Measurements from ENCODE around the gene CES2.
A peak's percentile ranks its signal among the peaks of the same experiment; 100 is the strongest.
"Not testable (repeated sequence)": the region's sequence is repeated elsewhere in the genome, so short reads cannot be mapped to it uniquely, and the experiment has no call there.

CES2 gene

DNA sequence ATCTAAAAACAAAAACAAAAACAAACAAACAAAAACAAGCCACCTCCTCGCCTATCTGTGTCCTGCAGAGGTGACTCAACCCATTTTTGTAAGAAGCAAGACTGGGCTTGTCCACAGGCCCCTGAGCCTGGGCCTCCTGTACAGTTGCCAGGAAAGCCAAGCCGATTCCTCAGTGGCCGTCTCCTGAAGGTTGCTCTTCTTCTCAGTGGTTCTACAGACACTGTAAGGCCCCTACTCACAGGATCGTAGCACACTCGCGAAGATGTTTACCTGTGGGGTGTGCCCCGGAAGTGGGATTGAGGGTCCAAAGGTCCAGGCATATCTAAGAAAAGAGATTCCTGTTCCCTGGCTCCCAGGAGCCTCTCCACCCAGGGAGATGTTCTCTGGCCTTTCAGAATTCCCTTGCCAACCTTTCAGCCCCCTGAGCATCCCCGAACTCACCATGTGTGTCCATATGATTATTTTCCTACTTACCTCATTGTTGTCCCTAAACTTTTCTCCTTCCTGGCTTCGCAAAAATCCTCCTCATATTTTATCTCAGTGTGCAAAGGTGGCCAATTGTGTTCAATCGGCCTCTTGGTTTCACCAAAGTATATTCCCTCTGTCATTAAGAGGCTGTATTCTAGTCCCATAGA lies 18.3 kb downstream of the CES2 start:
- DNase-seq (ENCODE audit: low read depth) = no peak

DNA sequence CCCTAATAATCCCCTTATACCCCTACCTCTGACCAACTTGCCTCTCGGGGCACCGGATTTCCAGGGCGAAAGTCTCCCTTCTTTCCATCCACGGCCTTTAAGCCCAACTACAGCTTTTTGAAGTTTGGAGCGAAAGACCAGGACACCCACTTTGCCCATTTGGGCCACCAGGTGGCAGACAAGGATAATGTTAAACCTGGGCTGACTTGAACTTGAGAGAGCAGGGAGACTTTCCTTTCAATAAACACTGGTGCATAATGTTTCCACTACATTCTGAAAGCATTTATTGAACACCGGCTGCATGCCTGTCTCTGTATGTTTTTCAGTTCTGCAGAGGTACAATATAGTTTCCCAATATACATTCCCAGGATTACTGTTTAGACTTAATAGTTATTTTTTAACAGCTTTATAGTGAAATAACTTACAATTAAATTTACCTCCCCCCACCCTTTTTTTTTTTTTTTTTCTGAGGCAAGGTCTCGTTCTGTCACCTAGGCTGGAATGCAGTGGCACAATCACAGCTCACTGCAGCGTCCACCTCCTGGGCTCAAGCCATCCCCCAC lies 18.9 kb downstream of the CES2 start:
- DNase-seq (ENCODE audit: low read depth) = peak; percentile 66

DNA sequence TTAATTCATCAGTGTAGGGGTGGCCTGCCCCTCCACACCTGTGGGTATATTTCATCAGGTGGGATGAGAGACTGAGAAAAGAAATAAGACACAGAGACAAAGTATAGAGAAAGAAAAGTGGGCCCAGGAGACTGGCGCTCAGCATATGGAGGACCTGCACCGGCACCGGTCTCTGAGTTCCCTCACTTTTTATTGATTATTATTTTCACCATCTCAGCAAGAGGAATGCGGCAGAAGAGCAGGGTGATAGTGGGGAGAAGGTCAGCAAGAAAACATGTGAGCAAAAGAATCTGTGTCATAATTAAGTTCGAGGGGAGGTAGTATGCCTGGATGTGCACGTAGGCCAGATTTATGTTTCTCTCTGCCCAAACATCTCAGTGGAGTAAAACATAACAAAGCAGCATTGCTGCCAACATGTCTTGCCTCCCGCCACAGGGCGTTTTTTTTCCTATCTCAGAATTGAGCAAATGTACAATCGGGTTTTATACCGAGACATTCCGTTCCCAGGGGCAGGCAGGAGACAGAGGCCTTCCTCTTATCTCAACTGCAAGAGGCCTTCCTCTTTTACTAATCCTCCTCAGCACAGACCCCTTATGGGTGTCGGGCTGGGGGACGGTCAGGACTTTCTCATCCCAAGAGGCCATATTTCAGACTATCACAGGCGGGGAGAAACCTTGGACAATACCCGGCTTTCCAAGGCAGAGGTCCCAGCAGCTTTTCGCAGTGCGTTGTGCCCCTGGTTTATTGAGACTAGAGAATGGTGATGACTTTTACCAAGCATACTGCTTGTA lies 20.2 kb downstream of the CES2 start:
- not testable (repeated sequence) for DNase-seq (ENCODE audit: low read depth)

DNA sequence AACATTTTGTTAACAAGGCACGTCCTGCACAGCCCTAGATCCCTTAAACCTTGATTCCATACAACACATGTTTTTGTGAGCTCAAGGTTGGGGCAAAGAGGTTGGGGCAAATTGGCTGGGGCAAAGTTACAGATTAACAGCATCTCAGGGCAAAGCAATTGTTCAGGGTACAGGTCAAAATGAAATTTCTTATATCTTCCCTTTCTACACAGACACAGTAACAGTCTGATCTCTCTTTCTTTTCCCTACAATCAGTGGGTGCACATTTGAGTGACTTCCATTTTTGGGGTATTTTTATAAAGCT lies 20.8 kb downstream of the CES2 start:
- not testable (repeated sequence) for DNase-seq (ENCODE audit: low read depth)

DNA sequence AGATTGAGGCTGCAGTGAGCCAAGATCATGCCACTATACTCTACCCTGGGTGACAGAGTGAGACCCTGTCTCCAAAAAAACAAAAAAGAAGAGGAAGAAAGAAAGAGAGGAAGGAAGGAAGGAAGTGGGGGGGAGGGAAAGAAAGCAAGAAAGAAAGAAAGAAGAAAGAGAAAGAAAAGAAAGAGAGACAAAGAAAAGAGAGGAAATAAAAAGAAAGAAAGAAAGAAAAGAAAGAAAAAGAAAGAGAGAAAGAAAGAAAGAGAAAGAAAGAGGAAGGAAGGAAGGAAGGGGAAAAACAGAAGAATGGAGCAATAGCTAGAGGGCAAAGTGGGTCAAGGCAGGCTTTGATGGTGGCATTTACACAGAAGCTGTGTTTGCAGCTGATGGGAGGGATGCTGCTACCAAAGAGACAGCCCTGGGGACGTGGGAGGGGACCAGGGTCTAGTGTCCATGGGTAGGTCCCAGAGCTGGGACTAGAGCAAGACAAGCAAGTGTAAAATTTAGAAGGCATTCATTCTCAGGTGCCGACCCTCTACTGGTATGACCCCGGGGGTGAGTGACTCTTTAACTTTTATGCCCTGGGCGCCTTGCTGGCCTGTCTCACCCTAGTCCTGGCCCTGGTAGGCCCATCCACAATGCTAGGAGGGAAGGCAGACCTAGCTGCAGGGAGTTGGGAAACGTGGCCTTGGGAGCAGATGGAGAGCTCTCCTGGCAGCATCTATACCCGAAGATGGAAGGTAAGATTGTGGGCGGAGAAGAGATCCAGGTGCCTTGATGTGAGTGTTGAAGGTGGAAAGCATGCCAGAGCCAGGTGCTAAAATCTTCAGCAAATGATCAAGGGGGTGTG lies 23.8 kb downstream of the CES2 start:
- no peak for DNase-seq (ENCODE audit: low read depth)

DNA sequence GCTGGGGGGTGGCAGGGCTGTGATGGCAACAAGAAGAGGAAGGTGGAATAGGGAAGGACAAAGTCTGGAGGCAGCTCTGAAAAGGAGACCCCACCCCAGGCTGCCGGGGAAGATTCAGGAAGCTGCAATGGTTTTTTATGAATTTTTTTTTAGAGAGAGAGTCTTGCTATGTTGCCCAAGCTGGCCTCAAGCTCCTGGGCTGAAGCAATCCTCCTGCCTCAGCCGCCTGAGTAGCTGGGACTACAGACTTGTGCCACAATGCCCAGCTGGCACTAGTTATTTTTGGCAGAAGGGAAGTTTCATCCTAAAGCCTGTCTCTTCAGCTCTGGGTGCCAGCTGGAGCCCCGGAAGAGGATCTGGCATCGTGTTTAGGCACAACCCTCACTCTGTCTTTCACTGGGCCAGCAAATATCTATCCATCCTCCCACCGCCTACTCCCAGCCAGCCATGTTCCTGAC lies 24.4 kb downstream of the CES2 start:
- DNase-seq (ENCODE audit: low read depth) = no peak

DNA sequence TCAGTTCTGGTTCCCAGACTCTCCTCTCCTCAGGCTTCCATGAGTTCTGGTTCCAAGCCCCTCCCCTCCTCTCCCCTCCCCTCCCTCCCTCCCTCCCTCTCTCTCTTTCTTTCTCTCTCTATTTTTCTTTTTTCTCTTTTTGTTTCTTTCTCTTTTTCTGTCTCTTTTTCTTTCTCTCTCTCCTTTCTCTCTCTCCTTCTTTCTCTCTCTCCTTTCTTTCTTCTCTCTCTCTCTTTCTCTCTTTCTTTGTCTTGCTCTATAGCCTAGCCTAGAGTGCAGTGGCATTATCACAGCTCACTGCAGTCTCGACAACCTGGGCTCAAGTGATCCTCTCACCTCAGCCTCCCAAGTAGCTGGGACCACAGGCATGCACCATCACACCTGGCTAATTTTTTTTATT lies 25.0 kb downstream of the CES2 start:
- no peak for DNase-seq (ENCODE audit: low read depth)

DNA sequence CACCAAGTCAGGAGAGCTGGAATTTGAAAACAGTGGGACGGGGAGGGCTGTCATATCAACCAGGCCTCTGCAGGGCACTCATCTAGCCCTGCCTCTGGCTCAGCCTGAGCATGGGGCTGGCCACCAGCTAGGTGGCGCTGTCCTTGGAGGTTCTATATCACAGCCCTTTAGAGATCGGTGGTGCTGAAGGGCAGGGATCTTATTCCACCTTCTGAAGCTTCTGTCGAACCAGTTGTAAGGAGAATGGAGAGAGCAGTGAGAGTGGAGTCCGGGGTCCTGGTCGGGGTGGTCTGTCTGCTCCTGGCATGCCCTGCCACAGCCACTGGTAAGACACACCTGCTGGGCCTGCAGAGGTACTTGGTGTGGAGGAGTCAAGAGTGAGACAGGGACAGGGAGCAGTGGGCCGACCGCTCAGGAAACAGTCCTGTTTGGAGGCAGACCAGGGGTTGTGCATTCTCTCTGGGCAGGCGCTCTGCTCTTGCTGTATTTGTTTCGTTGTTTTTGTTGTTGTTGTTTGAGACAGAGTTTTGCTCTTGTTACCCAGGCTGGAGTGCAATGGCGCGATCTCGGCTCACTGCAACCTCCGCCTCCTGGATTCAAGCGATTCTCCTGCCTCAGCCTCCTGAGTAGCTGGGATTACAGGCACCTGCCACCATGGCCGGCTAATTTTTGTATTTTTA lies 25.9 kb downstream of the CES2 start, which contains the start of gene CES3:
TSS of gene CES3 (plus strand) at position 202 of the 680 bp plus-strand sequence. CDS start at position 244, 42 bp downstream.
- peak; percentile 42 for DNase-seq (ENCODE audit: low read depth)

DNA sequence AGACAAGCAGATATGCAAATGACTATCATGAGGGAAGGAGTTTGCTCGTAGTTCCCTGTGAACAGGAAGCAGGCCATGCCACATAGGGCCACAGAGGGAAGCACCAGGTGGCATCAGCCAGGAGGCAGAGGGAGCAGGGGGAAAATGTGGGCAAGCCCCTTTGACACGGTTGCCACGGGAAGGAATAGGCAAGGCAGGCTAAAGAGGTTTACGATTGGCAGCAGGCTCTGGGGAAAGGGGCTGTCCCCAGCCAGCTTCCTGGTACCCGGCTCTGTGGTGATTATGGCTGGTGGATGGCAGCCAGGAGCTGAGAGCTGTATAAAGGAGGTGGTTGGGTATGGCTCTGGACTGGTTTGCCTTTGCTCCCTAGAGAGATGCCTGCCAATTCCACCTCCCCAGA lies 26.6 kb downstream of the CES2 start:
- no peak for DNase-seq (ENCODE audit: low read depth)

DNA sequence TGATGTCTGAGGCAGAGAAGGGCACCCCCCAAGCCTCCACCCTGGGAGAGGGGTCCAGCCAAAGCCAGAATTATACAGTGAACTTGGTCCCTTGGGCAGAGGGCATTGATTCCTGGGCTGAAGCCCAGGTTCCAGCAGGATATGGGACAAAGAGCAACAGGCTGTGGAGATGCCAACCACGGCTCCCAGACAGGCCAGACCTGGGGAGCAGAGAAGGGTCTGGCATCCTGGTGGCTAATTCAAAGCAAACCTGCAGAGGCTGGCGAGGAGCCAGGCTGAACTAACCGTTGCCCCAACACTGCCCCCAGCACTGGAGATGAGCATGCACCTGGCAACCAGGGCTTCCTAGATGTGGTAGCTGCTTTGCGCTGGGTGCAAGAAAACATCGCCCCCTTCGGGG lies 28.7 kb downstream of the CES2 start:
- no peak for DNase-seq (ENCODE audit: low read depth)

DNA sequence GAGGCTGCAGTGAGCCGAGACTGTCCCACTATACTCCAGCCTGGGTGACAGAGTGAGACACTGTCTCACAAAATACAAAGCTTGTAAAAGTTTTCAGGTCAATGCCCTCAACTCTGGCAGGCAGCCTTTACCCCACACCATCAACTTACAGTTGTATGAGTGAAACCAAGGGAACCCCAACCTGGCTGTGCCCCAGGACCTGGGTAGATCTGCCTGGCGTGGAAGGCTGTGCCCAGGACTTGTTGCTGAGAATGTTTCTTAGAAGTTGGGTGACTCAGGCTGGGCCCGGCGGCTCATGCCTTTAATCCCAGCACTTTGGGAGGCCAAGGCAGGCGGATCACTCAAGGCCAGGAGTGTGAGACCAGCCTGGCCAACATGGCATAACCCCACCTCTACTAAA lies 33.5 kb downstream of the CES2 start:
- DNase-seq (ENCODE audit: low read depth) = no peak

DNA sequence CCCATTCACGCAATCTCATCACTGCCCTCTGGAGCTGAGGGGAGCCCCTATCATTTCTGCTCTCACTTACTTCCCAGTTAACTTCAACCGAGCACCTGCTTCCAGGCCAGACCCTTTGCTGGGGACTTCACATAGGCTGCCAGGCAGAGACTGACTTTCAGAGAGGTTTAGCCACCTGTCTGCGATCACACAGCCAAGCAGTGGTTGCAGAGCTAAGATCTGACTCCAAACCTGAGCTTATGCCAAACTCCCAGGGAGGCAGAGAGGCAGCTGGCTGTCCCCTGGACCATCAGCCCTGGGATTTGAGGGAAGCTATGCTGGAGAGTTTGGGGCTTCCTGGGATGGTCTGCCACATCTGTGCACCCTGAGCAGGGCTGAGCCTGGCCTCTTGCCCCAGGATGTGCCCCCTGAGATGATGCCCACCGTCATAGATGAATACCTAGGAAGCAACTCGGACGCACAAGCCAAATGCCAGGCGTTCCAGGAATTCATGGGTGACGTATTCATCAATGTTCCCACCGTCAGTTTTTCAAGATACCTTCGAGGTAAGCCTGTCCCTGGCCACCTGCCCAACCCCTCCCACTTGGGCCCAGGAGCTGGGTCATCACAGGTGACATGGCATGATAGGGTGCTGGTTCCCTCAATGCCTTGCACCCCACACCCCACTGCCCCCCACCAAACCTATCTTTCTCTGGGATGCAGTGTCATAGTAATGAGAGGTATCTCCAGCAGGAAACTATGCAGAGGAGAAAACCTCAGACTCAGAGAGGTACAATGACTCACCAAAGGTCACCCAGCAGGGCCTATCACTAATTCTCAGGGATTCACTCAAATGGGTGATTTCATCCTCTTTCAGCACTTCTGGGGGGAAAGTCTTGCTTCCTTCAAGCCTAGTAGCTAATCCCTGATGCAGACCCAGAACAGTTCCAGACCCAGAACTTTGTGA lies 35.7 kb downstream of the CES2 start:
- DNase-seq (ENCODE audit: low read depth) = no peak

DNA sequence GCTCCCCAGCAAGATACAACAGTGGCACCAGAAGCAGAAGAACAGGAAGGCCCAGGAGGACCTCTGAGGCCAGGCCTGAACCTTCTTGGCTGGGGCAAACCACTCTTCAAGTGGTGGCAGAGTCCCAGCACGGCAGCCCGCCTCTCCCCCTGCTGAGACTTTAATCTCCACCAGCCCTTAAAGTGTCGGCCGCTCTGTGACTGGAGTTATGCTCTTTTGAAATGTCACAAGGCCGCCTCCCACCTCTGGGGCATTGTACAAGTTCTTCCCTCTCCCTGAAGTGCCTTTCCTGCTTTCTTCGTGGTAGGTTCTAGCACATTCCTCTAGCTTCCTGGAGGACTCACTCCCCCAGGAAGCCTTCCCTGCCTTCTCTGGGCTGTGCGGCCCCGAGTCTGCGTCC lies 37.7 kb downstream of the CES2 start:
- DNase-seq (ENCODE audit: low read depth) = no peak

DNA sequence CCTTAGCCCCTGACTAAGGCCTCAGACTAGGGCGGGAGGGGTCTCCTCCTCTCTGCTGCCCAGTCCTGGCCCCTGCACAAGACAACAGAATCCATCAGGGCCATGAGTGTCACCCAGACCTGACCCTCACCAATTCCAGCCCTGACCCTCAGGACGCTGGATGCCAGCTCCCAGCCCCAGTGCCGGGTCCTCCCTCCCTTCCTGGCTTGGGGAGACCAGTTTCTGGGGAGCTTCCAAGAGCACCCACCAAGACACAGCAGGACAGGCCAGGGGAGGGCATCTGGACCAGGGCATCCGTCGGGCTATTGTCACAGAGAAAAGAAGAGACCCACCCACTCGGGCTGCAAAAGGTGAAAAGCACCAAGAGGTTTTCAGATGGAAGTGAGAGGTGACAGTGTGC lies 38.4 kb downstream of the CES2 start:
- no peak for DNase-seq (ENCODE audit: low read depth)

DNA sequence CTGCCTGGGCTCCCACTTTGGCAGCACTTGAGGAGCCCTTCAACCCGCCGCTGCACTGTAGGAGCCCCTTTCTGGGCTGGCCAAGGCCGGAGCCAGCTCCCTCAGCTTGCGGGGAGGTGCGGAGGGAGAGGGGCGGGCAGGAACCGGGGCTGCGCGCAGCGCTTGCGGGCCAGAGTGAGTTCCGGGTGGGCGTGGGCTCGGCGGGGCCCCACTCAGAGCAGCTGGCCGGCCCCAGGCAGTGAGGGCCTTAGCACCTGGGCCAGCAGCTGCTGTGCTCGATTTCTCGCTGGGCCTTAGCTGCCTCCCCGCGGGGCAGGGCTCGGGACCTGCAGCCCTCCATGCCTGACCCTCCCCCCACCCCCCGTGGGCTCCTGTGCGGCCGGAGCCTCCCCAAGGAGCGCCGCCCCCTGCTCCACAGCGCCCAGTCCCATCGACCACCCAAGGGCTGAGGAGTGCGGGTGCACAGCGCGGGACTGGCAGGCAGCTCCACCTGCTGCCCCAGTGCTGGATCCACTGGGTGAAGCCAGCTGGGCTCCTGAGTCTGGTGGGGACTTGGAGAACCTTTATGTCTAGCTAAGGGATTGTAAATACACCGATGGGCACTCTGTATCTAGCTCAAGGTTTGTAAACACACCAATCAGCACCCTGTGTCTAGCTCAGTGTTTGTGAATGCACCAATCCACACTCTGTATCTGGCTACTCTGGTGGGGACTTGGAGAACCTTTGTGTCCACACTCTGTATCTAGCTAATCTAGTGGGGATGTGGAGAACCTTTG lies 39.0 kb downstream of the CES2 start:
- DNase-seq (ENCODE audit: low read depth) = not testable (repeated sequence)

DNA sequence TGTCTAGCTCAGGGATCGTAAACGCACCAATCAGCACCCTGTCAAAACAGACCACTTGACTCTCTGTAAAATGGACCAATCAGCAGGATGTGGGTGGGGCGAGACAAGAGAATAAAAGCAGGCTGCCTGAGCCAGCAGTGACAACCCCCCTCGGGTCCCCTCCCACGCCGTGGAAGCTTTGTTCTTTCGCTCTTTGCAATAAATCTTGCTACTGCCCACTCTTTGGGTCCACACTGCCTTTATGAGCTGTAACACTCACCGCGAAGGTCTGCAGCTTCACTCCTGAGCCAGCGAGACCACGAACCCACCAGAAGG lies 39.6 kb downstream of the CES2 start:
- DNase-seq (ENCODE audit: low read depth) = peak; percentile 37

DNA sequence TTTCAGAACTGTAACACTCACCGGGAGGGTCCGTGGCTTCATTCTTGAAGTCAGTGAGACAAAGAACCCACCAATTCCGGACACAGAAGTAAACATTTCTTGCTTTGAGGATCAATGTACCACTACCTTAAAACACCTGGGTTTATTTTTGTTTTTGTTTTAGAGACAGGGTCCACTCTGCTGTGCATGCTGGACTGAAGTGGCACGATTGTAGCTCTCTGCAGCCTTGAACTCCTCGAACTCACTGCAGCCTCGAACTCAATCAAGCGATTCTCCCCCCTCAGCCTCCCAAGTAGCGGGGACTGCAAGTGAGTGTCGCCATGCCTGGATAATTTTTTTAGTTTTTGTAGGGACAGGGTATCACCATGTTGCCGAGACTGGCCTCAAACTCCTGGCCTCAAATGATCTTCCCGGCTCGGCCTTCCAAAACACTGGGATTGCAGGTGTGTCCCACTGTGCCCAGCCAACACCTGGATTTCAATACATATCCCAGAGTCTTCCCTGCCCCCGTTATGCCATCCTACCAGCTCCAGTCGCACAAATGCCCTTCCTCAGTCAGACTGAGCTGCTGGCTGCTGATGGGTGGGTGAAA lies 40.1 kb downstream of the CES2 start:
- no peak for DNase-seq (ENCODE audit: low read depth)

DNA sequence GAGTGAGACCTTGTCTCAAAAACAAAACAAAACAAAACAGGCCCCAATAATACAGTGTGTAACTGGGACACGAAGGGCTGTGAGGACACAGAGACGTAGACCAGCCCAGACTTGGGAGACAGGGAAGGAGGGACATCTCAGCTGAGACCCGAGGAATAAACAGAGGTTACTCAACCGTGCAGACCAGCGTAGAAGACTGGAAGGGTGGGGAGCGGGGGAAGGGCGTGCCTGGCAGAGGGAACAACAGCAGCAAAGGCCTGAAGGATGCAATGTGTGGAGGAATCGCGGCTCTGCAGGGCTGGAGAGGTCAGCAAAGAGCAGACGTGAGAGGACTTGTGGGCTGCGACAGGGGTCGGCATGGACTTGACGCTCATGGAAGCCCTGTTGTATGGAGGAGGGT lies 41.4 kb downstream of the CES2 start:
- DNase-seq (ENCODE audit: low read depth) = no peak

DNA sequence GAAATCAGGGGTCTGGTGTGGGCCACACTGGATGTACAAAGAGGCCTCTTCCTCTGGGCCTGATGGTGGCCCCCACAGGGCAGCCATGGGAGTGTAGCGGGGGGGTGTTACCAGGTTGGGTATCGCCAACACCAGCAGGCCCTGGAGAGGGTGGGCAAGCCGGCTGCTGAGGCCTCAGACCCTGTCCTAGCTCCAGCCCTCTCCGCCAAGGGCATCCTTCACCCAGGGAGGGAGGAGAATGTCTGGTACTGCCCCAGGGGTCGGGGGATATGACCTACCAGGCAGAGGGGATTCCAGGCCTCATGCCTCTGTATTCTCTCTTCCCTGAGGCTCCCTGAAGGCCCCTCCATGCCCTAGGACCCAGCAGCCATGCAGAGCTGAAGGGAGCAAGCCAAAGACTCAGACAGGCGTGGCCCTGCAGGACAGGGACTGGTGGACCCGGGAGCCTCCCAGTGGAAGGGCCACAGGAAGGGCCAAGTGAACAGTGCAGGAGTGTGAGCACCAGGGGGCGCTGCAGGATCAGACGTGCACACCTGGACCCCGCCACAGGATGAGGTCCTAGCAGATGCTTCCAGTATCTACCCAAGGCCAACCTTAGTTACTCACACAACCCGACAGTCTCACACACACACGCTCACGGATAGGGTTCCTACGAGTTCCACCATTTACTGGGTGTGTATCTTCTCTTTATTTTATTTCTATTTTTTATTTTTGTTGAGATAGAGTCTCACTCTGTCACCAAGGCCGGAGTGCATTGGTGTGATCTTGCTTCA lies 42.2 kb downstream of the CES2 start:
- DNase-seq (ENCODE audit: low read depth) = peak; percentile 84
